ENCODE results near the gene BPIFB6. TPM values are rescaled to one million over a fixed set of nuclear protein-coding genes. Genes with fewer than 3 reads are reported as not detected.

Gene BPIFB6
- total RNA-seq, 1 experiment from 2014 or later = not detected

DNA sequence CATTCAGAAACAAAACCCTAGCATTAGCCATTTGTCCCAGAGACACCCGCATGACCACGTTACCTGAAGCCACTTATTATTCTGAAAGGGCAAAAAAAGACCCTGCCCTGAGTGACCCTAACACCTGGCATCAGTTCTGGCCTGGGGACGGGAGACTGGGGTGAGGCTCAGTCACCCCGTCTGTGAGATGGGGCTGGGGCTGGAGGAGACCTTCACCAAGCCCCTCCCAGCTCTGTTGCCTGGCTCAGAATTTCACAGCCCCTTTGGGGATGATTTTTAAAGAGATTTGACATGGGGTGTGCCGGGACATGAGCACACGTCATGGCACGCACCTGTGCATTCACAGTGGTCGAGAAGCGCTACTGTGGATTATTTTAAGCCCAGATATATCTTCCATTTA is 1.4 kb upstream of the BPIFB6 start:
- ATAC-seq (no peak), DNase-seq (ENCODE audit: low spot score) (no peak)
- Mint-ChIP-seq H3K27ac (no peak overlapping the region), H3K4me1 (no peaks in the 10 kb centered on the region), H3K4me3 (no peak overlapping the region), H3K27me3 (ENCODE audit: low read depth) (peaks cover 4% of the 10 kb centered on the region), H3K36me3 (no peaks in the 10 kb centered on the region), H3K9me3 (peaks cover 6% of the 10 kb centered on the region; the same call in 1 of the 2 replicates)
- TF ChIP-seq EMX1 (CRISPR knock-in tag; IDR thresholded peaks at IDR 0.05) = no peak
- no peak for TF ChIP-seq NFYB (CRISPR knock-in tag; conservative IDR thresholded peaks at IDR 0.05; ENCODE audit: low read depth)
- no peak for TF ChIP-seq SMAD4 (CRISPR knock-in tag; IDR thresholded peaks at IDR 0.05)
- no peak for TF ChIP-seq ZNF263 (CRISPR knock-in tag; IDR thresholded peaks at IDR 0.05; ENCODE audit: low read depth)
- TF ChIP-seq, protein P1, sequence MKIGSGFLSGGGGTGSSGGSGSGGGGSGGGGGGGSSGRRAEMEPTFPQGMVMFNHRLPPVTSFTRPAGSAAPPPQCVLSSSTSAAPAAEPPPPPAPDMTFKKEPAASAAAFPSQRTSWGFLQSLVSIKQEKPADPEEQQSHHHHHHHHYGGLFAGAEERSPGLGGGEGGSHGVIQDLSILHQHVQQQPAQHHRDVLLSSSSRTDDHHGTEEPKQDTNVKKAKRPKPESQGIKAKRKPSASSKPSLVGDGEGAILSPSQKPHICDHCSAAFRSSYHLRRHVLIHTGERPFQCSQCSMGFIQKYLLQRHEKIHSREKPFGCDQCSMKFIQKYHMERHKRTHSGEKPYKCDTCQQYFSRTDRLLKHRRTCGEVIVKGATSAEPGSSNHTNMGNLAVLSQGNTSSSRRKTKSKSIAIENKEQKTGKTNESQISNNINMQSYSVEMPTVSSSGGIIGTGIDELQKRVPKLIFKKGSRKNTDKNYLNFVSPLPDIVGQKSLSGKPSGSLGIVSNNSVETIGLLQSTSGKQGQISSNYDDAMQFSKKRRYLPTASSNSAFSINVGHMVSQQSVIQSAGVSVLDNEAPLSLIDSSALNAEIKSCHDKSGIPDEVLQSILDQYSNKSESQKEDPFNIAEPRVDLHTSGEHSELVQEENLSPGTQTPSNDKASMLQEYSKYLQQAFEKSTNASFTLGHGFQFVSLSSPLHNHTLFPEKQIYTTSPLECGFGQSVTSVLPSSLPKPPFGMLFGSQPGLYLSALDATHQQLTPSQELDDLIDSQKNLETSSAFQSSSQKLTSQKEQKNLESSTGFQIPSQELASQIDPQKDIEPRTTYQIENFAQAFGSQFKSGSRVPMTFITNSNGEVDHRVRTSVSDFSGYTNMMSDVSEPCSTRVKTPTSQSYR (CRISPR knock-in tag; IDR thresholded peaks at IDR 0.05) = no peak
- TF ChIP-seq, protein P2, sequence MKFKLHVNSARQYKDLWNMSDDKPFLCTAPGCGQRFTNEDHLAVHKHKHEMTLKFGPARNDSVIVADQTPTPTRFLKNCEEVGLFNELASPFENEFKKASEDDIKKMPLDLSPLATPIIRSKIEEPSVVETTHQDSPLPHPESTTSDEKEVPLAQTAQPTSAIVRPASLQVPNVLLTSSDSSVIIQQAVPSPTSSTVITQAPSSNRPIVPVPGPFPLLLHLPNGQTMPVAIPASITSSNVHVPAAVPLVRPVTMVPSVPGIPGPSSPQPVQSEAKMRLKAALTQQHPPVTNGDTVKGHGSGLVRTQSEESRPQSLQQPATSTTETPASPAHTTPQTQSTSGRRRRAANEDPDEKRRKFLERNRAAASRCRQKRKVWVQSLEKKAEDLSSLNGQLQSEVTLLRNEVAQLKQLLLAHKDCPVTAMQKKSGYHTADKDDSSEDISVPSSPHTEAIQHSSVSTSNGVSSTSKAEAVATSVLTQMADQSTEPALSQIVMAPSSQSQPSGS (CRISPR knock-in tag; IDR thresholded peaks at IDR 0.05; ENCODE audit: borderline replicate concordance, low read depth) = no peak
- TF ChIP-seq, protein P3, sequence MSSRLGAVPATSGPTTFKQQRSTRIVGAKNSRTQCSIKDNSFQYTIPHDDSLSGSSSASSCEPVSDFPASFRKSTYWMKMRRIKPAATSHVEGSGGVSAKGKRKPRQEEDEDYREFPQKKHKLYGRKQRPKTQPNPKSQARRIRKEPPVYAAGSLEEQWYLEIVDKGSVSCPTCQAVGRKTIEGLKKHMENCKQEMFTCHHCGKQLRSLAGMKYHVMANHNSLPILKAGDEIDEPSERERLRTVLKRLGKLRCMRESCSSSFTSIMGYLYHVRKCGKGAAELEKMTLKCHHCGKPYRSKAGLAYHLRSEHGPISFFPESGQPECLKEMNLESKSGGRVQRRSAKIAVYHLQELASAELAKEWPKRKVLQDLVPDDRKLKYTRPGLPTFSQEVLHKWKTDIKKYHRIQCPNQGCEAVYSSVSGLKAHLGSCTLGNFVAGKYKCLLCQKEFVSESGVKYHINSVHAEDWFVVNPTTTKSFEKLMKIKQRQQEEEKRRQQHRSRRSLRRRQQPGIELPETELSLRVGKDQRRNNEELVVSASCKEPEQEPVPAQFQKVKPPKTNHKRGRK (CRISPR knock-in tag; IDR thresholded peaks at IDR 0.05; ENCODE audit: borderline replicate concordance) = no peak
- TF ChIP-seq ZNF121 (CRISPR knock-in tag; IDR thresholded peaks at IDR 0.05) = no peak
- ChIA-PET CTCF (interaction anchor here (0.6 kb wide), 1 partner anchor 142 kb away, joined by 3 read pairs; no protein-coding TSS in a partner anchor), POLR2A (no interaction called here)

DNA sequence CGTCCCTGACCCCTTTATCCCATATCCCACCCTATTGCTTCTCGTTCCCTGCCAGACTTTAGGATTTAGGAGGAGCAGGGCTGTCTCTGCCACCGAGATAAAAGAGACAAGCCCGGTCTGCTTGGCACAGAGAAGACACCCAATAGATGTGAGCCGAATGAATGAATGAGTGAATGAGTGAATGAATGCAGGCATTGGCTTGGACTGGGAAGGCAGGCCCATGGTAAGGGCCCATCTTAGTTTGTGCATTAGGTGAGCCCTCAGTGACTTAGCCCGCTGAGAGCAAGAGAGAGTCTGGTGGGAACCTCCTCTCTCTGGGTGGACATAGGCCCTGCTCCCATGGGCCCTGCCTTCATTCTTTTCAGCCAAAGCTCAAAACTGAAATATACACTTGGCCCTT is 879 bp upstream of the BPIFB6 start:
- Mint-ChIP-seq H3K4me1 (no peaks in the 10 kb centered on the region), H3K36me3 (no peaks in the 10 kb centered on the region), H3K27ac (no peak overlapping the region), H3K4me3 (no peak overlapping the region), H3K9me3 (peaks cover 6% of the 10 kb centered on the region; the same call in 1 of the 2 replicates), H3K27me3 (ENCODE audit: low read depth) (peaks cover 4% of the 10 kb centered on the region)
- ChIA-PET POLR2A (no interaction called here), CTCF (interaction anchor here (0.6 kb wide), 1 partner anchor 142 kb away, joined by 3 read pairs; no protein-coding TSS in a partner anchor)
- DNase-seq (ENCODE audit: low spot score) (no peak), ATAC-seq (no peak)
- no peak for TF ChIP-seq TEAD4 (CRISPR knock-in tag; IDR thresholded peaks at IDR 0.05)
- TF ChIP-seq ZNF396 (CRISPR knock-in tag; IDR thresholded peaks at IDR 0.05; ENCODE audit: borderline replicate concordance) = no peak
- no peak for TF ChIP-seq TEAD1 (CRISPR knock-in tag; IDR thresholded peaks at IDR 0.05)
- TF ChIP-seq, protein P2 (CRISPR knock-in tag; IDR thresholded peaks at IDR 0.05; ENCODE audit: borderline replicate concordance, low read depth) = no peak
- TF ChIP-seq, protein P4, sequence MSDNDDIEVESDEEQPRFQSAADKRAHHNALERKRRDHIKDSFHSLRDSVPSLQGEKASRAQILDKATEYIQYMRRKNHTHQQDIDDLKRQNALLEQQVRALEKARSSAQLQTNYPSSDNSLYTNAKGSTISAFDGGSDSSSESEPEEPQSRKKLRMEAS (CRISPR knock-in tag; IDR thresholded peaks at IDR 0.05) = no peak
- no peak for TF ChIP-seq ETV6 (CRISPR knock-in tag; IDR thresholded peaks at IDR 0.05)
- no peak for TF ChIP-seq NR3C1 (CRISPR knock-in tag; conservative IDR thresholded peaks at IDR 0.05; ENCODE audit: low read depth)

- Mint-ChIP-seq H3K4me1 (no peaks in the 10 kb centered on the region), H3K4me3 (no peak overlapping the region), H3K27ac (no peak overlapping the region), H3K36me3 (no peaks in the 10 kb centered on the region), H3K9me3 (peaks cover 6% of the 10 kb centered on the region; the same call in 1 of the 2 replicates), H3K27me3 (ENCODE audit: low read depth) (peaks cover 5% of the 10 kb centered on the region)
- ChIA-PET CTCF (interaction anchor here (1.5 kb wide), 1 partner anchor 26 kb away, joined by 3 read pairs; the partner anchor contains the start of gene BPIFB2), POLR2A (no interaction called here)
- no peak for DNase-seq (ENCODE audit: low spot score)
- ATAC-seq = no peak
- no peak for TF ChIP-seq TEAD1 (CRISPR knock-in tag; IDR thresholded peaks at IDR 0.05)
- no peak for TF ChIP-seq ERG (CRISPR knock-in tag; IDR thresholded peaks at IDR 0.05)
- TF ChIP-seq, protein P5, sequence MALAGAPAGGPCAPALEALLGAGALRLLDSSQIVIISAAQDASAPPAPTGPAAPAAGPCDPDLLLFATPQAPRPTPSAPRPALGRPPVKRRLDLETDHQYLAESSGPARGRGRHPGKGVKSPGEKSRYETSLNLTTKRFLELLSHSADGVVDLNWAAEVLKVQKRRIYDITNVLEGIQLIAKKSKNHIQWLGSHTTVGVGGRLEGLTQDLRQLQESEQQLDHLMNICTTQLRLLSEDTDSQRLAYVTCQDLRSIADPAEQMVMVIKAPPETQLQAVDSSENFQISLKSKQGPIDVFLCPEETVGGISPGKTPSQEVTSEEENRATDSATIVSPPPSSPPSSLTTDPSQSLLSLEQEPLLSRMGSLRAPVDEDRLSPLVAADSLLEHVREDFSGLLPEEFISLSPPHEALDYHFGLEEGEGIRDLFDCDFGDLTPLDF (CRISPR knock-in tag; IDR thresholded peaks at IDR 0.05) = no peak
- TF ChIP-seq EMX1 (CRISPR knock-in tag; IDR thresholded peaks at IDR 0.05) = no peak
- no peak for TF ChIP-seq FOXJ3 (CRISPR knock-in tag; IDR thresholded peaks at IDR 0.05; ENCODE audit: borderline replicate concordance)
- TF ChIP-seq, protein P6, sequence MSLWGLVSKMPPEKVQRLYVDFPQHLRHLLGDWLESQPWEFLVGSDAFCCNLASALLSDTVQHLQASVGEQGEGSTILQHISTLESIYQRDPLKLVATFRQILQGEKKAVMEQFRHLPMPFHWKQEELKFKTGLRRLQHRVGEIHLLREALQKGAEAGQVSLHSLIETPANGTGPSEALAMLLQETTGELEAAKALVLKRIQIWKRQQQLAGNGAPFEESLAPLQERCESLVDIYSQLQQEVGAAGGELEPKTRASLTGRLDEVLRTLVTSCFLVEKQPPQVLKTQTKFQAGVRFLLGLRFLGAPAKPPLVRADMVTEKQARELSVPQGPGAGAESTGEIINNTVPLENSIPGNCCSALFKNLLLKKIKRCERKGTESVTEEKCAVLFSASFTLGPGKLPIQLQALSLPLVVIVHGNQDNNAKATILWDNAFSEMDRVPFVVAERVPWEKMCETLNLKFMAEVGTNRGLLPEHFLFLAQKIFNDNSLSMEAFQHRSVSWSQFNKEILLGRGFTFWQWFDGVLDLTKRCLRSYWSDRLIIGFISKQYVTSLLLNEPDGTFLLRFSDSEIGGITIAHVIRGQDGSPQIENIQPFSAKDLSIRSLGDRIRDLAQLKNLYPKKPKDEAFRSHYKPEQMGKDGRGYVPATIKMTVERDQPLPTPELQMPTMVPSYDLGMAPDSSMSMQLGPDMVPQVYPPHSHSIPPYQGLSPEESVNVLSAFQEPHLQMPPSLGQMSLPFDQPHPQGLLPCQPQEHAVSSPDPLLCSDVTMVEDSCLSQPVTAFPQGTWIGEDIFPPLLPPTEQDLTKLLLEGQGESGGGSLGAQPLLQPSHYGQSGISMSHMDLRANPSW (CRISPR knock-in tag; conservative IDR thresholded peaks at IDR 0.05; ENCODE audit: low read depth) = no peak
These were observed 1.1 kb downstream of the BPIFB6 start for GRCh38 chr20:33032555-33032954.
